Mesenteric fat pad (tissue), 1 donor: Measurements from ENCODE around the gene ERVH48-1. TPM values are rescaled to one million over a fixed set of nuclear protein-coding genes. Genes with fewer than 3 reads are reported as not detected.
"Not testable (repeated sequence)": the region's sequence is repeated elsewhere in the genome, so short reads cannot be mapped to it uniquely, and the experiment has no call there.

Experiments
- DNase-seq: peaks from one replicate; pipeline ENCODE4 v3.0.0-alpha.2; 2020; ENCODE audit warnings: low spot score
- total RNA-seq: library from RNA; stranded (reverse); fragmentation: NEBNext Ultra II Directional; extraction: Animal tissue kit (Norgen Biotek cat#: 25700); gene quantifications from one replicate; pipeline ENCODE4 v1.2.1, GENCODE V29; 2021
- donor health status: DM: yes; HTN: yes; CAD: no.

ERVH48-1 gene
- total RNA-seq, 1 donor from 2014 or later = not detected

- DNase-seq = peak; percentile 5
Measured at GRCh38 chr21:42939582-42940413, 14.4 kb upstream of the ERVH48-1 start.

GRCh38 chr21:42938606-42938995 lies 13.2 kb upstream of the ERVH48-1 start:
- peak; percentile 73 for DNase-seq

GRCh38 chr21:42937960-42938605 lies 12.7 kb upstream of the ERVH48-1 start:
- peak; percentile 47 for DNase-seq

GRCh38 chr21:42937034-42937940 lies 11.9 kb upstream of the ERVH48-1 start:
- peak; percentile 37 for DNase-seq

GRCh38 chr21:42936360-42936759 lies 10.9 kb upstream of the ERVH48-1 start:
- peak; percentile 6 for DNase-seq

- DNase-seq = peak; percentile 37
Measured at GRCh38 chr21:42933973-42934372, 8.5 kb upstream of the ERVH48-1 start.

GRCh38 chr21:42933137-42933970 lies 7.9 kb upstream of the ERVH48-1 start:
- DNase-seq = peak; percentile 12

GRCh38 chr21:42932378-42933136 lies 7.1 kb upstream of the ERVH48-1 start:
- DNase-seq = peak; percentile 85

- peak; percentile 33 for DNase-seq
Measured at GRCh38 chr21:42931560-42932235, 6.3 kb upstream of the ERVH48-1 start.

GRCh38 chr21:42929969-42930368 lies 4.5 kb upstream of the ERVH48-1 start:
- peak; percentile 12 for DNase-seq

- peak; percentile 65 for DNase-seq
Measured at GRCh38 chr21:42927474-42928200, 2.2 kb upstream of the ERVH48-1 start.

- DNase-seq = no peak
Measured at GRCh38 chr21:42924433-42924751, 1.0 kb downstream of the ERVH48-1 start.

GRCh38 chr21:42923553-42924432 lies 1.6 kb downstream of the ERVH48-1 start:
- no peak for DNase-seq

GRCh38 chr21:42922918-42923317 lies 2.5 kb downstream of the ERVH48-1 start:
- DNase-seq = no peak

- no peak for DNase-seq
Measured at GRCh38 chr21:42921927-42922326, 3.5 kb downstream of the ERVH48-1 start.

GRCh38 chr21:42918291-42918690 lies 7.1 kb downstream of the ERVH48-1 start:
- DNase-seq = no peak

- DNase-seq = no peak
Measured at GRCh38 chr21:42913476-42913875, 12.0 kb downstream of the ERVH48-1 start.

GRCh38 chr21:42911920-42912319 lies 13.5 kb downstream of the ERVH48-1 start:
- not testable (repeated sequence) for DNase-seq
